AG04450 (cell line): ENCODE data around the gene SLC37A3. TPM values are rescaled to one million over a fixed set of nuclear protein-coding genes. Genes with fewer than 3 reads are reported as not detected.

Experiments
- CTCF ChIA-PET: fragments of 300-600, 350-600 bp; formaldehyde crosslinking; extraction: SDS; loops from one replicate; lab custom pipeline; 2022; ENCODE audit warnings: antibody characterized with exemption, inconsistent platforms; lab: Charles Lee
- POLR2A ChIA-PET: fragments of 350-600 bp; formaldehyde crosslinking; extraction: SDS; loops from one replicate; lab custom pipeline; 2021; ENCODE audit warnings: antibody characterized with exemption, inconsistent platforms; lab: Yijun Ruan, JAX
- DNase-seq: peaks from one replicate; pipeline ENCODE4 v3.0.0-alpha.2; 2011; ENCODE audit warnings: low read depth, low spot score
- H3K27ac ChIP-seq: one replicate; pipeline ENCODE4 v1.5.1; 2012; ENCODE audit warnings: low read depth, low read length, control low read depth
- H3K27me3 ChIP-seq: one replicate; pipeline ENCODE4 v1.6.0; 2012; ENCODE audit warnings: low read length; ENCODE audit not compliant: control insufficient read depth, insufficient read depth
- H3K4me3 ChIP-seq: 2 replicates; pipeline ENCODE4 v1.5.1; 2011; ENCODE audit warnings: mild to moderate bottlenecking, low read depth, low read length, control low read depth
- H3K9me3 ChIP-seq: 2 replicates; pipeline ENCODE4 v1.5.1; 2012; ENCODE audit warnings: low read length; ENCODE audit not compliant: control insufficient read depth, insufficient read depth
- polyA plus RNA-seq: library from polyadenylated mRNA; depleted of rRNA; stranded (reverse); fragments of >200 nt; gene quantifications from 2 replicates; pipeline ENCODE4 v1.2.3, GENCODE V29; 2011
- TF ChIP-seq, protein P1 (sequence below): IDR thresholded peaks from 2 replicates; pipeline ENCODE4 v1.5.1; 2011; ENCODE audit warnings: low read depth, low read length, control low read depth, inconsistent platforms

SLC37A3 gene
- polyA plus RNA-seq, 1 experiment, result 61.7 TPM

DNA sequence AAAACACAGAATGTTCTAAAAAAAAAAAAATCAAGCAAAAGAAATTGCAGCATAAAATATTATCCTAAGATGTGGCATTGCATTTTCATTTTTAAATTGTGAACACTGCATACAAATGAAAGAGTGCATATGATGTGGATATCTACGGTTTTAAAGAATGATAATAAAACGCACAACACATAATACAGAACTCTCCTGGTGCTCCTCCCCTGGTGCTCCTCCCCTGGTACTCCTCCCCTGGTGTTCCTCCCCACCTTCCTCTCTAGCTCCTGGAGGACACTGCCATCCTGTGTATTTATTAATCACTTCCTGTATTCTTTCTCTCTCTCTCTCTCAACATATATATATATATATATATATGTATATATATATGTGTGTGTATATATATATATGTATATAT is 100.1 kb downstream of the SLC37A3 start:
- no peak overlapping the region for H3K4me3 ChIP-seq
- TF ChIP-seq, protein P1, sequence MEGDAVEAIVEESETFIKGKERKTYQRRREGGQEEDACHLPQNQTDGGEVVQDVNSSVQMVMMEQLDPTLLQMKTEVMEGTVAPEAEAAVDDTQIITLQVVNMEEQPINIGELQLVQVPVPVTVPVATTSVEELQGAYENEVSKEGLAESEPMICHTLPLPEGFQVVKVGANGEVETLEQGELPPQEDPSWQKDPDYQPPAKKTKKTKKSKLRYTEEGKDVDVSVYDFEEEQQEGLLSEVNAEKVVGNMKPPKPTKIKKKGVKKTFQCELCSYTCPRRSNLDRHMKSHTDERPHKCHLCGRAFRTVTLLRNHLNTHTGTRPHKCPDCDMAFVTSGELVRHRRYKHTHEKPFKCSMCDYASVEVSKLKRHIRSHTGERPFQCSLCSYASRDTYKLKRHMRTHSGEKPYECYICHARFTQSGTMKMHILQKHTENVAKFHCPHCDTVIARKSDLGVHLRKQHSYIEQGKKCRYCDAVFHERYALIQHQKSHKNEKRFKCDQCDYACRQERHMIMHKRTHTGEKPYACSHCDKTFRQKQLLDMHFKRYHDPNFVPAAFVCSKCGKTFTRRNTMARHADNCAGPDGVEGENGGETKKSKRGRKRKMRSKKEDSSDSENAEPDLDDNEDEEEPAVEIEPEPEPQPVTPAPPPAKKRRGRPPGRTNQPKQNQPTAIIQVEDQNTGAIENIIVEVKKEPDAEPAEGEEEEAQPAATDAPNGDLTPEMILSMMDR, result no peak
- peaks cover 7% of the 10 kb centered on the region for H3K27me3 ChIP-seq
- H3K27ac ChIP-seq, result no peak overlapping the region
- no peaks in the 10 kb centered on the region for H3K9me3 ChIP-seq
- ChIA-PET POLR2A (no interaction called here), CTCF (no interaction called here)
- no peak for DNase-seq

DNA sequence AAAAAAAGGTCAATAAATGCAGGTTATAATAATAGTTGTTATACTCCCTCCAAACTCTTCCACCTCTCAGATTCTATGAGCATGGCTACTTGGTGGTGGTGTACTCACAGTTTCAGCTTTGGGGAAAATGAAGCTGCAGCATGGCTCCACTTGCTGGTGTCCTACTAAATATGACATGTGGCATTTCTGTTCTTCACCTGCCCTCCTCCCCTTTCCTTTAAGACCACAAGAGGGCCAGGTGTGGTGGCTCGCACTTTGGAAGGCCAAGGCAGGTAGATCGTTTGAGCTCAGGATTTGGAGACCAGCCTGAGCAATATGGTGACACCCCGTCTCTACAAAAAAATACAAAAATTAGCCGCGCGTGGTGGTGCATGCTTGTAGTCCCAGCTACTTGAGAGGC is 101.1 kb downstream of the SLC37A3 start:
- H3K4me3 ChIP-seq, result no peak overlapping the region
- ChIA-PET POLR2A (no interaction called here), CTCF (no interaction called here)
- no peak overlapping the region for H3K27ac ChIP-seq
- peaks cover 4% of the 10 kb centered on the region; the same call in 1 of the 2 replicates for H3K9me3 ChIP-seq
- peaks cover 7% of the 10 kb centered on the region for H3K27me3 ChIP-seq
- DNase-seq, result no peak
- TF ChIP-seq, protein P1, result no peak

DNA sequence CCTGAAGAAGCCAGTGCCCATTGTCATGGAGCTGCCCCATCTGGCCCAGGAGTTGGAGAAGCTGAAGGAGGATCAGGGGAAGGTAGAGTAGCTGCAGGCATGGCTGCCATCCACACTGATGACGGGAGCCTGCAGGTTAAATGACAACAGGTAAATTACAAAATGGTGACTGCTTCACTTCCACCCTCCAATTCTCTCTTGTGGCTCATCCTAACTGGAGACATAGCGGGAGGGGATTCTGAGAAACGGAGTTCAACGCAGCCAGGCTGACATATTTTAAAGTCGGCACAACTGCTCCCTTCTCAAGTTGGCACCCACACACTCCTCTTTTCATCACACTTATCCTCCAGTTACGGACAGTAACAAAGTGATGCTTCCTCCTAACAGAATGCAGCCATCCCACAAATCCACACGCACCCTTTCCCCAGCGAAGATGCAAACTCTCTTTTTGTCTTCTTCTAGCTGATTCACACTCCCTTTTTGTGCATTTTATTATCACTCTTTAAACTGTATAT is 103.0 kb downstream of the SLC37A3 start:
- ChIA-PET POLR2A (no interaction called here), CTCF (no interaction called here)
- peaks cover 2% of the 10 kb centered on the region for H3K27me3 ChIP-seq
- peaks cover 4% of the 10 kb centered on the region; the same call in 1 of the 2 replicates for H3K9me3 ChIP-seq
- H3K4me3 ChIP-seq, result no peak overlapping the region
- DNase-seq, result no peak
- no peak overlapping the region for H3K27ac ChIP-seq
- TF ChIP-seq, protein P1, result no peak

DNA sequence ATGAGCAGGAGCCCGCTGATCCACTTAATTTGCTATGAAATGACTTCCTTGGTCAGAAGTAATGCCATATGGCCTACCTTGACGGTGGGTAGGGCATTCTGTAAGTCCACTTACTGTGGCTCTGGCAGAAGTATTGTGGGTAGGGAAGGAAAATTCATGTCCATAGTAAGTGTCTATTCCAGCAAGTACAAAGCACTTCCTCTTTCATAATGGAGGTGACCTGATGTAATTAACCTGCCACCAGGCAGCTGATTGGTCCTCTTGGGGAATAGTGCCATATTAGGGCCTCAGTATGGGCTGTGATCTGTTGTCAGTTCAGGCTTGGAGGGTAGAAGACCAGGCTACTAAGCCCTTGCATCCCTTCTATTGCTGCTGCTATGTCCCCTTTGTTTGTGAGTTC is 103.9 kb downstream of the SLC37A3 start:
- POLR2A ChIA-PET, result no interaction called here
- TF ChIP-seq, protein P1, result no peak
- CTCF ChIA-PET, result no interaction called here
- Histone ChIP-seq H3K4me3 (no peak overlapping the region), H3K27me3 (peaks cover 2% of the 10 kb centered on the region), H3K27ac (no peak overlapping the region), H3K9me3 (peaks cover 4% of the 10 kb centered on the region; the same call in 1 of the 2 replicates)
- no peak for DNase-seq

DNA sequence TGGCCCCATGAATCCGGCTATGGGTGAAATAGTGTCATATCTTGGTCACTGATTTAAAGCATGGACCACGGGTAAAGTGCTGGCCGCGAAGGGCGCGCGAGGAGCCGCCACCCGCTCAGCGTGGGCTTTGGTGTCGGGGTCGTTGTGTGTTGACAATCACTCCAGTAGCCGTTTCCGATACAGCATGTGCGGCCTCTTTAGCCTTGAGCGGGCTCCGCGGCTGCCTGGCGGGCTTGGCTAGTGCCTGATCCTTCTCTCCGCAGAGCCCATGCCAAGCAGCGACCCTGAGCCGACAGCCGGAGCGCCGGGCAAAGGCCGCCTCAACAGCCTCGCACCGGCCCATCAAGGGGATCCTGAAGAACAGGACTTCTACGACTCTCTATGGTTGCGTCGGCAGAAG is 105.9 kb downstream of the SLC37A3 start:
- ChIA-PET CTCF (no interaction called here), POLR2A (no interaction called here)
- Histone ChIP-seq H3K4me3 (no peak overlapping the region), H3K27me3 (peaks cover 6% of the 10 kb centered on the region), H3K27ac (no peak overlapping the region), H3K9me3 (peaks cover 4% of the 10 kb centered on the region; the same call in 1 of the 2 replicates)
- no peak for DNase-seq
- TF ChIP-seq, protein P1, result no peak
